ENCODE measurements around the gene SYTL3.

DNA sequence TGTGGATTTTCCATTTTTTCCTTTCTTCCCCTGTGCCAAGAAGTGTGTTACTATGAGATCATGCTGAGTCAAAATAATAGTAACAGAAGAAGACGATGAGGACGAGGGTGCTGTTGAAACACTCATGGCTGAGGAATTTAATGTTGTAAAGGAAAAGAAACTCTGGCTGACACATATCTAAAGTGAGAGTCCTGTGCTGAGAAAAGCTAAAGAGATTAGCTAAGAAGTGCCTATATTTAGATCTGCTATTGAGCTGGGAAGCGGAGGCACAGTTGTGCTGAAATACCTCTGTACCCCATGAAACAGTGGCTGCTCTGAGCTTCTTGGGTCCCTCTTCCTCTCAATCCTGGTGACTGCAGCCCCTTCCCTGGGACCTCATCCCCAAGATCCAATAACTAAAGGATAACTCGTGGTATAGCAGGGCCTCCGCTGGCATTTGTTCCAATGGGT, 1.1 kb upstream of the SYTL3 start:
- TF ChIP-seq, protein P1, sequence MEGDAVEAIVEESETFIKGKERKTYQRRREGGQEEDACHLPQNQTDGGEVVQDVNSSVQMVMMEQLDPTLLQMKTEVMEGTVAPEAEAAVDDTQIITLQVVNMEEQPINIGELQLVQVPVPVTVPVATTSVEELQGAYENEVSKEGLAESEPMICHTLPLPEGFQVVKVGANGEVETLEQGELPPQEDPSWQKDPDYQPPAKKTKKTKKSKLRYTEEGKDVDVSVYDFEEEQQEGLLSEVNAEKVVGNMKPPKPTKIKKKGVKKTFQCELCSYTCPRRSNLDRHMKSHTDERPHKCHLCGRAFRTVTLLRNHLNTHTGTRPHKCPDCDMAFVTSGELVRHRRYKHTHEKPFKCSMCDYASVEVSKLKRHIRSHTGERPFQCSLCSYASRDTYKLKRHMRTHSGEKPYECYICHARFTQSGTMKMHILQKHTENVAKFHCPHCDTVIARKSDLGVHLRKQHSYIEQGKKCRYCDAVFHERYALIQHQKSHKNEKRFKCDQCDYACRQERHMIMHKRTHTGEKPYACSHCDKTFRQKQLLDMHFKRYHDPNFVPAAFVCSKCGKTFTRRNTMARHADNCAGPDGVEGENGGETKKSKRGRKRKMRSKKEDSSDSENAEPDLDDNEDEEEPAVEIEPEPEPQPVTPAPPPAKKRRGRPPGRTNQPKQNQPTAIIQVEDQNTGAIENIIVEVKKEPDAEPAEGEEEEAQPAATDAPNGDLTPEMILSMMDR (conservative IDR thresholded peaks at IDR 0.05; ENCODE audit: low read depth in 2 of 2) = no peak
- TF ChIP-seq CREB1 (CRISPR knock-in tag; IDR thresholded peaks at IDR 0.05; ENCODE audit: low read depth) (no peak), POLR2AphosphoS5 (IDR thresholded peaks at IDR 0.05; ENCODE audit: low read depth) (no peak), NANOG (IDR thresholded peaks at IDR 0.05; ENCODE audit: borderline replicate concordance) (no peak), EZH2 (IDR thresholded peaks at IDR 0.05; ENCODE audit: low read depth, unreplicated experiment) (no peak), EZH2phosphoT487 (IDR thresholded peaks at IDR 0.05; ENCODE audit: unreplicated experiment) (no peak), STAT1 (IDR thresholded peaks at IDR 0.05; ENCODE audit: unreplicated experiment) (no peak), ZNF114 (CRISPR knock-in tag; IDR thresholded peaks at IDR 0.05) (no peak), ZNF331 (CRISPR knock-in tag; IDR thresholded peaks at IDR 0.05; ENCODE audit: low read depth) (no peak)
- TF ChIP-seq, protein P2, sequence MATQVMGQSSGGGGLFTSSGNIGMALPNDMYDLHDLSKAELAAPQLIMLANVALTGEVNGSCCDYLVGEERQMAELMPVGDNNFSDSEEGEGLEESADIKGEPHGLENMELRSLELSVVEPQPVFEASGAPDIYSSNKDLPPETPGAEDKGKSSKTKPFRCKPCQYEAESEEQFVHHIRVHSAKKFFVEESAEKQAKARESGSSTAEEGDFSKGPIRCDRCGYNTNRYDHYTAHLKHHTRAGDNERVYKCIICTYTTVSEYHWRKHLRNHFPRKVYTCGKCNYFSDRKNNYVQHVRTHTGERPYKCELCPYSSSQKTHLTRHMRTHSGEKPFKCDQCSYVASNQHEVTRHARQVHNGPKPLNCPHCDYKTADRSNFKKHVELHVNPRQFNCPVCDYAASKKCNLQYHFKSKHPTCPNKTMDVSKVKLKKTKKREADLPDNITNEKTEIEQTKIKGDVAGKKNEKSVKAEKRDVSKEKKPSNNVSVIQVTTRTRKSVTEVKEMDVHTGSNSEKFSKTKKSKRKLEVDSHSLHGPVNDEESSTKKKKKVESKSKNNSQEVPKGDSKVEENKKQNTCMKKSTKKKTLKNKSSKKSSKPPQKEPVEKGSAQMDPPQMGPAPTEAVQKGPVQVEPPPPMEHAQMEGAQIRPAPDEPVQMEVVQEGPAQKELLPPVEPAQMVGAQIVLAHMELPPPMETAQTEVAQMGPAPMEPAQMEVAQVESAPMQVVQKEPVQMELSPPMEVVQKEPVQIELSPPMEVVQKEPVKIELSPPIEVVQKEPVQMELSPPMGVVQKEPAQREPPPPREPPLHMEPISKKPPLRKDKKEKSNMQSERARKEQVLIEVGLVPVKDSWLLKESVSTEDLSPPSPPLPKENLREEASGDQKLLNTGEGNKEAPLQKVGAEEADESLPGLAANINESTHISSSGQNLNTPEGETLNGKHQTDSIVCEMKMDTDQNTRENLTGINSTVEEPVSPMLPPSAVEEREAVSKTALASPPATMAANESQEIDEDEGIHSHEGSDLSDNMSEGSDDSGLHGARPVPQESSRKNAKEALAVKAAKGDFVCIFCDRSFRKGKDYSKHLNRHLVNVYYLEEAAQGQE (IDR thresholded peaks at IDR 0.05; ENCODE audit: unreplicated experiment) = no peak
- TF ChIP-seq, protein P3, sequence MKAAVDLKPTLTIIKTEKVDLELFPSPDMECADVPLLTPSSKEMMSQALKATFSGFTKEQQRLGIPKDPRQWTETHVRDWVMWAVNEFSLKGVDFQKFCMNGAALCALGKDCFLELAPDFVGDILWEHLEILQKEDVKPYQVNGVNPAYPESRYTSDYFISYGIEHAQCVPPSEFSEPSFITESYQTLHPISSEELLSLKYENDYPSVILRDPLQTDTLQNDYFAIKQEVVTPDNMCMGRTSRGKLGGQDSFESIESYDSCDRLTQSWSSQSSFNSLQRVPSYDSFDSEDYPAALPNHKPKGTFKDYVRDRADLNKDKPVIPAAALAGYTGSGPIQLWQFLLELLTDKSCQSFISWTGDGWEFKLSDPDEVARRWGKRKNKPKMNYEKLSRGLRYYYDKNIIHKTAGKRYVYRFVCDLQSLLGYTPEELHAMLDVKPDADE (IDR thresholded peaks at IDR 0.05) = no peak
- TF ChIP-seq, protein P4, sequence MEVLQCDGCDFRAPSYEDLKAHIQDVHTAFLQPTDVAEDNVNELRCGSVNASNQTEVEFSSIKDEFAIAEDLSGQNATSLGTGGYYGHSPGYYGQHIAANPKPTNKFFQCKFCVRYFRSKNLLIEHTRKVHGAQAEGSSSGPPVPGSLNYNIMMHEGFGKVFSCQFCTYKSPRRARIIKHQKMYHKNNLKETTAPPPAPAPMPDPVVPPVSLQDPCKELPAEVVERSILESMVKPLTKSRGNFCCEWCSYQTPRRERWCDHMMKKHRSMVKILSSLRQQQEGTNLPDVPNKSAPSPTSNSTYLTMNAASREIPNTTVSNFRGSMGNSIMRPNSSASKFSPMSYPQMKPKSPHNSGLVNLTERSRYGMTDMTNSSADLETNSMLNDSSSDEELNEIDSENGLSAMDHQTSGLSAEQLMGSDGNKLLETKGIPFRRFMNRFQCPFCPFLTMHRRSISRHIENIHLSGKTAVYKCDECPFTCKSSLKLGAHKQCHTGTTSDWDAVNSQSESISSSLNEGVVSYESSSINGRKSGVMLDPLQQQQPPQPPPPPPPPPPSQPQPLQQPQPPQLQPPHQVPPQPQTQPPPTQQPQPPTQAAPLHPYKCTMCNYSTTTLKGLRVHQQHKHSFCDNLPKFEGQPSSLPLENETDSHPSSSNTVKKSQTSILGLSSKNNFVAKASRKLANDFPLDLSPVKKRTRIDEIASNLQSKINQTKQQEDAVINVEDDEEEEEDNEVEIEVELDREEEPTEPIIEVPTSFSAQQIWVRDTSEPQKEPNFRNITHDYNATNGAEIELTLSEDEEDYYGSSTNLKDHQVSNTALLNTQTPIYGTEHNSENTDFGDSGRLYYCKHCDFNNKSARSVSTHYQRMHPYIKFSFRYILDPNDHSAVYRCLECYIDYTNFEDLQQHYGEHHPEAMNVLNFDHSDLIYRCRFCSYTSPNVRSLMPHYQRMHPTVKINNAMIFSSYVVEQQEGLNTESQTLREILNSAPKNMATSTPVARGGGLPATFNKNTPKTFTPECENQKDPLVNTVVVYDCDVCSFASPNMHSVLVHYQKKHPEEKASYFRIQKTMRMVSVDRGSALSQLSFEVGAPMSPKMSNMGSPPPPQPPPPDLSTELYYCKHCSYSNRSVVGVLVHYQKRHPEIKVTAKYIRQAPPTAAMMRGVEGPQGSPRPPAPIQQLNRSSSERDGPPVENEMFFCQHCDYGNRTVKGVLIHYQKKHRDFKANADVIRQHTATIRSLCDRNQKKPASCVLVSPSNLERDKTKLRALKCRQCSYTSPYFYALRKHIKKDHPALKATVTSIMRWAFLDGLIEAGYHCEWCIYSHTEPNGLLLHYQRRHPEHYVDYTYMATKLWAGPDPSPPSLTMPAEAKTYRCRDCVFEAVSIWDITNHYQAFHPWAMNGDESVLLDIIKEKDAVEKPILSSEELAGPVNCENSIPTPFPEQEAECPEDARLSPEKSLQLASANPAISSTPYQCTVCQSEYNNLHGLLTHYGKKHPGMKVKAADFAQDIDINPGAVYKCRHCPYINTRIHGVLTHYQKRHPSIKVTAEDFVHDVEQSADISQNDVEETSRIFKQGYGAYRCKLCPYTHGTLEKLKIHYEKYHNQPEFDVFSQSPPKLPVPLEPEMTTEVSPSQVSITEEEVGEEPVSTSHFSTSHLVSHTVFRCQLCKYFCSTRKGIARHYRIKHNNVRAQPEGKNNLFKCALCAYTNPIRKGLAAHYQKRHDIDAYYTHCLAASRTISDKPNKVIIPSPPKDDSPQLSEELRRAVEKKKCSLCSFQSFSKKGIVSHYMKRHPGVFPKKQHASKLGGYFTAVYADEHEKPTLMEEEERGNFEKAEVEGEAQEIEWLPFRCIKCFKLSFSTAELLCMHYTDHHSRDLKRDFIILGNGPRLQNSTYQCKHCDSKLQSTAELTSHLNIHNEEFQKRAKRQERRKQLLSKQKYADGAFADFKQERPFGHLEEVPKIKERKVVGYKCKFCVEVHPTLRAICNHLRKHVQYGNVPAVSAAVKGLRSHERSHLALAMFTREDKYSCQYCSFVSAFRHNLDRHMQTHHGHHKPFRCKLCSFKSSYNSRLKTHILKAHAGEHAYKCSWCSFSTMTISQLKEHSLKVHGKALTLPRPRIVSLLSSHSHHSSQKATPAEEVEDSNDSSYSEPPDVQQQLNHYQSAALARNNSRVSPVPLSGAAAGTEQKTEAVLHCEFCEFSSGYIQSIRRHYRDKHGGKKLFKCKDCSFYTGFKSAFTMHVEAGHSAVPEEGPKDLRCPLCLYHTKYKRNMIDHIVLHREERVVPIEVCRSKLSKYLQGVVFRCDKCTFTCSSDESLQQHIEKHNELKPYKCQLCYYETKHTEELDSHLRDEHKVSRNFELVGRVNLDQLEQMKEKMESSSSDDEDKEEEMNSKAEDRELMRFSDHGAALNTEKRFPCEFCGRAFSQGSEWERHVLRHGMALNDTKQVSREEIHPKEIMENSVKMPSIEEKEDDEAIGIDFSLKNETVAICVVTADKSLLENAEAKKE (CRISPR knock-in tag; IDR thresholded peaks at IDR 0.05) = no peak
